Measurements from ENCODE around the gene IL6R. TPM values are rescaled to one million over a fixed set of nuclear protein-coding genes. Genes with fewer than 3 reads are reported as not detected.

IL6R gene
- total and polyA plus RNA-seq, 2 of the 4 experiments (the other 2 are of a cell fraction): 5.3 to 9.5 TPM

DNA sequence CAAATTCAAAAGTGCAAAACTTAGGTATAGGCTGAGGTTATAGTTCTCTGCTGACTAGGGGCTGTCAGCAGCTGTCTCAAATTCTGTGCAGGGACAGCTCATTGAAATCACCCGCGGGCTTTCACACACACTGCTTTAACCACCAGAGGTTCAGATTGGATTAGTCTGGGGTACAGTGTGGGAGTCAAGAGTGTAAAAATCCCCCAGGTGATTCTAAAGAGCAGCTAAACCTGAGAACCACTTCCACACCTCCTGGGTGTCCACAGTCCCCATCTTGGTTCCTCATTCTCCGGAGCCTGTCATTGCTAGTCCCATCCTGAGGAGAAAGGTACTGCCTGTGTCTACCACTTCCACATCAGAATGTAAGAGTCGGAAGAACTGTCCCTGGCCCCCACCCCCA, 87.0 kb downstream of the IL6R start:
- Histone ChIP-seq H3K79me1 (ENCODE audit: low read depth in 1 of 2, low read length in 2 of 2) (no peaks in the 10 kb centered on the region), H4K91ac (ENCODE audit: insufficient read depth, low read depth, low read length) (no peak overlapping the region), H3K4ac (ENCODE audit: low read depth, low read length) (no peak overlapping the region), H3K36me3 (ENCODE audit: control insufficient read depth, insufficient read depth, low read length) (no peaks in the 10 kb centered on the region), H2BK120ac (ENCODE audit: low read depth, low read length) (no peak overlapping the region), H2AFZ (replicated peaks; ENCODE audit: low read length, poor library complexity) (no peak overlapping the region), H3K4me2 (ENCODE audit: low read depth, low read length) (no peak overlapping the region), H2AK9ac (replicated peaks; ENCODE audit: low read depth, low read length, poor library complexity) (no peak overlapping the region), H2AK5ac (ENCODE audit: low read depth, low read length) (no peak overlapping the region), H3K27me3 (ENCODE audit: control insufficient read depth, insufficient read depth, low read length) (peaks cover 74% of the 10 kb centered on the region), H3K9ac (ENCODE audit: low read depth, low read length) (no peak overlapping the region), H2BK5ac (ENCODE audit: low read depth, low read length, poor library complexity, severe bottlenecking) (no peak overlapping the region), H4K8ac (ENCODE audit: low read depth in 2 of 2, low read length in 2 of 2) (no peak overlapping the region), H3K23ac (ENCODE audit: low read depth, low read length) (no peak overlapping the region), H2BK20ac (ENCODE audit: low read depth, low read length) (no peak overlapping the region), H3K9me3 (ENCODE audit: control insufficient read depth, insufficient read depth, low read length) (no peaks in the 10 kb centered on the region), H3K9me1 (ENCODE audit: insufficient read depth, low read length) (no peaks in the 10 kb centered on the region), H3K56ac (ENCODE audit: extremely low read depth, insufficient read depth, low read length) (no peak overlapping the region), H3K18ac (ENCODE audit: low read depth, low read length) (no peak overlapping the region), H3K4me3 (ENCODE audit: insufficient read depth, low read depth, low read length) (no peak overlapping the region), H3K14ac (replicated peaks; ENCODE audit: low read depth, low read length) (no peak overlapping the region), H3K27ac (ENCODE audit: insufficient read depth, low read length) (no peak overlapping the region), H4K20me1 (ENCODE audit: insufficient read depth, low read length) (no peaks in the 10 kb centered on the region), H3K4me1 (ENCODE audit: control insufficient read depth, insufficient read depth, low read length) (no peaks in the 10 kb centered on the region), H2BK15ac (ENCODE audit: low read depth, low read length) (no peak overlapping the region), H4K5ac (ENCODE audit: low read depth, low read length) (no peak overlapping the region)
- dilution Hi-C loops (cut with HindIII; ENCODE audit: low sequenced_read_pairs, unreplicated experiment): no loop called here
- WGBS, 2 experiments (ENCODE audit: extremely low coverage in 2 of 2, insufficient read length in 1 of 2): no CpG with 5 or more reads among the region's 4 CpGs
- no peak for ATAC-seq (ENCODE audit: low read depth)
- CTCF ChIA-PET: interaction anchor here (0.6 to 1.0 kb wide), 2 partner anchors 10 to 13 kb away, joined by 3 to 5 read pairs; no protein-coding TSS in a partner anchor
- POLR2A ChIA-PET (ENCODE audit: unreplicated experiment): no interaction called here
- no TSS peak for BruUV-seq (replicated peaks)
- intact Hi-C loops (cut with micrococcal nuclease): no loop called here
- TF ChIP-seq RFX5 (IDR thresholded peaks at IDR 0.05; ENCODE audit: low read depth, low read length): no peak
- TF ChIP-seq RCOR1 (IDR thresholded peaks at IDR 0.05; ENCODE audit: insufficient replicate concordance, low read length): no peak
- TF ChIP-seq POLR2A (IDR thresholded peaks at IDR 0.05; ENCODE audit: low read depth, low read length): no peak
- TF ChIP-seq SMC3 (IDR thresholded peaks at IDR 0.05; ENCODE audit: low read depth, low read length): no peak
- no peak for TF ChIP-seq MAFK (IDR thresholded peaks at IDR 0.05; ENCODE audit: low read depth, low read length)
- no peak for TF ChIP-seq CHD1 (IDR thresholded peaks at IDR 0.05; ENCODE audit: low read depth, low read length)
- TF ChIP-seq NFE2L2 (IDR thresholded peaks at IDR 0.05; ENCODE audit: low read depth, low read length): no peak
- TF ChIP-seq FOS (IDR thresholded peaks at IDR 0.05; ENCODE audit: low read depth, low read length): no peak
- no peak for TF ChIP-seq CTCF (conservative IDR thresholded peaks at IDR 0.05; ENCODE audit: low read depth, low read length)
- in situ Hi-C loops (cut with MboI; ENCODE audit: low sequenced_read_pairs): no loop called here
- DNase-seq: no peak

All from IMR-90 (cell line).